ENCODE data around the gene CSK.

The CSK gene

DNA sequence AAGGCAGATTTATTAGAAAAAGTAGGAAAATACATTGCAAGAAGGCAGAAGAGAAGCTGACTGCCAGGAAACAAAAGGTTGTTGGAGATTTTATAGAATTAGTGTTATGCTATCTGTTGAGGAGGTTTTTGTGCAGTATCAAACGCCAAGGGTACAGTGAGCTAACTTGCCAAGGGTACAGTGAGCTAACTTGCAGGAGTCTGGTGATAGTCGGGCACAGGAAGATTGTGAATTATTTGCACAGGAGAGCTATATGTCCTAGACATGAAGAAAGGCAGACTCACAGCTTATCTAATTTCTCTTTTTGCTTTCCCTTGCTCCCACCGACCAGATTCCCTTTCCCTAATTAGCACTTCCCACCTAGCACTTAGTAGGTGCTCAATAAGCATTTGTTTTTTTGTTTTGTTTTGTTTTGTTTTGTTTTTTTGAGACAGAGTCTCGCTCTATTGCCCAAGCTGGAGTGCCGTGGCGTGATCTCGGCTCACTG, 2.7 kb upstream of the CSK start:
- H3K36me3 ChIP-seq (ENCODE audit: insufficient read depth, low read length): no peaks in the 10 kb centered on the region
- peaks cover 14% of the 10 kb centered on the region for H3F3A ChIP-seq (ENCODE audit: low read depth)
- no peak overlapping the region for H2AFZ ChIP-seq (ENCODE audit: low read length)
- H3K79me2 ChIP-seq (ENCODE audit: insufficient read depth, low read length): peaks cover 42% of the 10 kb centered on the region
- peak overlapping the region; percentile 81 for H3K9ac ChIP-seq (ENCODE audit: low read depth, low read length, poor library complexity, severe bottlenecking)
- no peaks in the 10 kb centered on the region for H3K9me3 ChIP-seq (ENCODE audit: insufficient read depth, low read depth, low read length)
- no peak overlapping the region for H3K4me3 ChIP-seq (ENCODE audit: low read length, poor library complexity, severe bottlenecking)
- peak overlapping the region; percentile 93 for H3K4me2 ChIP-seq (ENCODE audit: low read depth, low read length, poor library complexity, severe bottlenecking)
- H3K9me2 ChIP-seq (replicated peaks; ENCODE audit: low read depth, low read length): no peaks in the 10 kb centered on the region
- H3K27me3 ChIP-seq (ENCODE audit: insufficient read depth, low read length, poor library complexity, severe bottlenecking): no peaks in the 10 kb centered on the region
- H4K20me1 ChIP-seq (ENCODE audit: insufficient read depth, low read length, poor library complexity, severe bottlenecking): peaks cover 14% of the 10 kb centered on the region
- H3K4me1 ChIP-seq (ENCODE audit: insufficient read depth, low read length, poor library complexity, severe bottlenecking): peaks cover 70% of the 10 kb centered on the region
- no peak for TF ChIP-seq EZH2phosphoT487 (IDR thresholded peaks at IDR 0.05; ENCODE audit: borderline replicate concordance)
- TF ChIP-seq CTCF (conservative IDR thresholded peaks at IDR 0.05; ENCODE audit: low read length): no peak

- peaks cover 58% of the 10 kb centered on the region for H3K79me2 ChIP-seq (ENCODE audit: insufficient read depth, low read length)
- H3K4me3 ChIP-seq (ENCODE audit: low read length, poor library complexity, severe bottlenecking): peak overlapping the region; percentile 77
- H3F3A ChIP-seq (ENCODE audit: low read depth): peaks cover 14% of the 10 kb centered on the region
- H2AFZ ChIP-seq (ENCODE audit: low read length): no peak overlapping the region
- no peaks in the 10 kb centered on the region for H3K27me3 ChIP-seq (ENCODE audit: insufficient read depth, low read length, poor library complexity, severe bottlenecking)
- TF ChIP-seq CTCF (conservative IDR thresholded peaks at IDR 0.05; ENCODE audit: low read length) (no peak), EZH2phosphoT487 (IDR thresholded peaks at IDR 0.05; ENCODE audit: borderline replicate concordance) (no peak)
- H3K9ac ChIP-seq (ENCODE audit: low read depth, low read length, poor library complexity, severe bottlenecking): peak overlapping the region; percentile 73
- peaks cover 29% of the 10 kb centered on the region for H4K20me1 ChIP-seq (ENCODE audit: insufficient read depth, low read length, poor library complexity, severe bottlenecking)
- no peaks in the 10 kb centered on the region for H3K36me3 ChIP-seq (ENCODE audit: insufficient read depth, low read length)
- H3K4me1 ChIP-seq (ENCODE audit: insufficient read depth, low read length, poor library complexity, severe bottlenecking): peaks cover 74% of the 10 kb centered on the region
- H3K9me3 ChIP-seq (ENCODE audit: insufficient read depth, low read depth, low read length): no peaks in the 10 kb centered on the region
- no peaks in the 10 kb centered on the region for H3K9me2 ChIP-seq (replicated peaks; ENCODE audit: low read depth, low read length)
- H3K4me2 ChIP-seq (ENCODE audit: low read depth, low read length, poor library complexity, severe bottlenecking): peak overlapping the region; percentile 93
Measured at GRCh38 chr15:74780523-74781430, 1.1 kb upstream of the CSK start.

DNA sequence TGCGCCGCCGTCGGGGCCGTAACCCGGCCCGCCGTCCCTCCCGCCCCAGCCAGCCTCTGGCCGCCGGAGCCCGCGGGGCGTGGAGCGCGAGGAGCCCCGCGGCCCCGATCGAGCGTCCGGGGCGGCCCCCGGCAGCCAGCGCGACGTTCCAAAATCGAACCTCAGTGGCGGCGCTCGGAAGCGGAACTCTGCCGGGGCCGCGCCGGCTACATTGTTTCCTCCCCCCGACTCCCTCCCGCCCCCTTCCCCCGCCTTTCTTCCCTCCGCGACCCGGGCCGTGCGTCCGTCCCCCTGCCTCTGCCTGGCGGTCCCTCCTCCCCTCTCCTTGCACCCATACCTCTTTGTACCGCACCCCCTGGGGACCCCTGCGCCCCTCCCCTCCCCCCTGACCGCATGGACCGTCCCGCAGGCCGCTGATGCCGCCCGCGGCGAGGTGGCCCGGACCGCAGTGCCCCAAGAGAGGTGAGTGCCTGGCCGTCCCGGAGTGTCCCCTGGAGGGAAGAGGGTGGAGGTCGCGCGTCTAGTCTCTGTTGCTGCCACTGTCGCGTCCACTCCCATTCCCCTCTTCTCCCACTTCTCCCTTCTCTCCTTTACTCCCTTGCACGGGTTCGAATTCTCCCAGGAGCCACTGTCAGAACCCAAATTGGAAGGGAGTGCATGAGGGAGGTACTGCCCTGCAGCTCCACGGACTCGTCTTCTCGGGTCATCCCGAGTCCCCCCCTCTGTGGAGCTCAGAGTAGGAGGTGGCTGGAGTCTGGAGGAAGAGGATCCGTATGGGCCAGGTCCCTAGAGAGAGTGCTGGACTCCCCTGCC, 585 bp downstream of the CSK start:
- Histone ChIP-seq H3K4me3 (ENCODE audit: low read length, poor library complexity, severe bottlenecking) (peak overlapping the region; percentile 83), H4K20me1 (ENCODE audit: insufficient read depth, low read length, poor library complexity, severe bottlenecking) (peaks cover 43% of the 10 kb centered on the region), H2AFZ (ENCODE audit: low read length) (no peak overlapping the region), H3K9ac (ENCODE audit: low read depth, low read length, poor library complexity, severe bottlenecking) (peak overlapping the region; percentile 96), H3K9me3 (ENCODE audit: insufficient read depth, low read depth, low read length) (no peaks in the 10 kb centered on the region), H3K4me1 (ENCODE audit: insufficient read depth, low read length, poor library complexity, severe bottlenecking) (peaks cover 74% of the 10 kb centered on the region), H3K79me2 (ENCODE audit: insufficient read depth, low read length) (peaks cover 73% of the 10 kb centered on the region), H3K27me3 (ENCODE audit: insufficient read depth, low read length, poor library complexity, severe bottlenecking) (no peaks in the 10 kb centered on the region), H3K36me3 (ENCODE audit: insufficient read depth, low read length) (no peaks in the 10 kb centered on the region), H3K4me2 (ENCODE audit: low read depth, low read length, poor library complexity, severe bottlenecking) (peak overlapping the region; percentile 95), H3K9me2 (replicated peaks; ENCODE audit: low read depth, low read length) (no peaks in the 10 kb centered on the region), H3F3A (ENCODE audit: low read depth) (peaks cover 6% of the 10 kb centered on the region; the same call in 1 of the 2 replicates)
- TF ChIP-seq EZH2phosphoT487 (IDR thresholded peaks at IDR 0.05; ENCODE audit: borderline replicate concordance): no peak
- no peak for TF ChIP-seq CTCF (conservative IDR thresholded peaks at IDR 0.05; ENCODE audit: low read length)
